SK-N-SH (cell line): ENCODE results near the gene CBFA2T3. TPM values are rescaled to one million over a fixed set of nuclear protein-coding genes. Genes with fewer than 3 reads are reported as not detected.

ENCODE experiments used
- CTCF ChIA-PET: fragments of 300-600, 350-600 bp; formaldehyde crosslinking; extraction: SDS; loops from one replicate; lab custom pipeline; 2021; lab: Yijun Ruan, JAX
- POLR2A ChIA-PET: fragments of 350-600 bp; sonication (Branson Sonifier 250); formaldehyde crosslinking; extraction: SDS; loops from one replicate; lab custom pipeline; 2020; ENCODE audit warnings: antibody characterized with exemption, inconsistent platforms; lab: Yijun Ruan, JAX
- DNase-seq: peaks from one replicate; pipeline ENCODE4 v3.0.0; 2012
- H2AFZ ChIP-seq: fragments of 200-600 bp; sonication (generic); 2 replicates; pipeline ENCODE4 v1.8.1; 2016; ENCODE audit warnings: antibody characterized with exemption, mild to moderate bottlenecking, low read depth
- H3F3A ChIP-seq: fragments of 200-600 bp; sonication (generic); replicated peaks from 2 replicates; pipeline ENCODE3; 2016; ENCODE audit warnings: antibody characterized with exemption, mild to moderate bottlenecking; ENCODE audit not compliant: insufficient read depth
- H3K27ac ChIP-seq, 2 experiments: fragments of 200-500 bp in 1 of 2; fragments of 200-600 bp in 1 of 2; sonication (Bioruptor generic) in 1 of 2; sonication (generic), shearing (Covaris generic) in 1 of 2; 2 replicates each; pipeline versions ENCODE4 v1.5.1 to v1.6.1; 2014 to 2016; ENCODE audit warnings: low read depth in 2 of 2, inconsistent platforms in 1 of 2, low read length in 1 of 2, mild to moderate bottlenecking in 1 of 2, mixed read lengths in 1 of 2
- H3K27me3 ChIP-seq: fragments of 200-600 bp; sonication (generic), shearing (Covaris generic); 2 replicates; pipeline ENCODE4 v1.6.1; 2016; ENCODE audit warnings: mixed run types; ENCODE audit not compliant: insufficient read depth
- H3K36me3 ChIP-seq, 2 experiments: fragments of 200-500 bp in 1 of 2; fragments of 200-600 bp in 1 of 2; sonication (Bioruptor generic) in 1 of 2; sonication (generic) in 1 of 2; replicated peaks in 1 of 2; 2 replicates each; pipeline versions ENCODE3 to v1.5.1; 2014 to 2016; ENCODE audit warnings: low read length in 1 of 2, mild to moderate bottlenecking in 1 of 2; ENCODE audit not compliant: insufficient read depth in 2 of 2, control insufficient read depth in 1 of 2
- H3K4me1 ChIP-seq, 2 experiments: fragments of 200-500 bp in 1 of 2; fragments of 200-600 bp in 1 of 2; sonication (Bioruptor generic) in 1 of 2; sonication (generic), shearing (Covaris generic) in 1 of 2; 2 replicates each; pipeline versions ENCODE4 v1.5.1 to v1.6.1; 2014 to 2016; ENCODE audit warnings: low read depth in 1 of 2, low read length in 1 of 2, mixed run types in 1 of 2; ENCODE audit not compliant: insufficient read depth in 2 of 2, control insufficient read depth in 1 of 2
- H3K4me2 ChIP-seq: fragments of 200-600 bp; sonication (generic), shearing (Covaris generic); 2 replicates; pipeline ENCODE4 v1.6.1; 2017; ENCODE audit warnings: mixed run types
- H3K4me3 ChIP-seq, 2 experiments: fragments of 200-500 bp in 1 of 2; fragments of 200-600 bp in 1 of 2; sonication (Bioruptor generic) in 1 of 2; sonication (generic), shearing (Covaris generic) in 1 of 2; 2 replicates each; pipeline versions ENCODE4 v1.5.1 to v1.8.1; 2014 to 2016; ENCODE audit warnings: low read depth in 2 of 2, inconsistent platforms in 1 of 2, low read length in 1 of 2, mild to moderate bottlenecking in 1 of 2, mixed read lengths in 1 of 2, moderate library complexity in 1 of 2
- H3K79me2 ChIP-seq: fragments of 200-600 bp; sonication (generic); 2 replicates; pipeline ENCODE4 v1.8.1; 2017; ENCODE audit warnings: mild to moderate bottlenecking; ENCODE audit not compliant: insufficient read depth
- H3K9ac ChIP-seq: fragments of 200-600 bp; sonication (generic); 2 replicates; pipeline ENCODE4 v1.6.1; 2017; ENCODE audit warnings: mixed run types
- H3K9me2 ChIP-seq: fragments of 200-600 bp; sonication (generic); 2 replicates; pipeline ENCODE4 v1.6.1; 2017; ENCODE audit warnings: mixed run types
- H3K9me3 ChIP-seq: fragments of 200-600 bp; sonication (generic); 2 replicates; pipeline ENCODE4 v1.6.1; 2017; ENCODE audit warnings: mixed run types, mild to moderate bottlenecking, moderate library complexity
- H4K20me1 ChIP-seq: fragments of 200-600 bp; sonication (generic); 2 replicates; pipeline ENCODE4 v1.6.1; 2017; ENCODE audit warnings: mild to moderate bottlenecking, mixed run types; ENCODE audit not compliant: insufficient read depth
- ELF1 ChIP-seq: IDR thresholded peaks from 2 replicates; pipeline ENCODE4 v1.4.0; 2012
- EP300 ChIP-seq, 2 experiments: IDR thresholded peaks; 2 replicates each; pipeline versions ENCODE4 v1.4.0 to v1.6.1; 2012; ENCODE audit warnings: borderline replicate concordance in 1 of 2, low read depth in 1 of 2, low read length in 1 of 2
- EZH2phosphoT487 ChIP-seq: fragments of 200-600 bp; sonication (generic); IDR thresholded peaks from 2 replicates; pipeline ENCODE4 v1.6.1; 2017; ENCODE audit warnings: low read depth, mixed run types, mild to moderate bottlenecking, antibody characterized with exemption, moderate library complexity, borderline replicate concordance
- FOXJ3 ChIP-seq: sonication (generic); formaldehyde crosslinking; IDR thresholded peaks from 2 replicates; pipeline ENCODE4 v1.5.1; 2020; ENCODE audit warnings: mild to moderate bottlenecking, missing genetic modification reagents
- GATA2 ChIP-seq: sonication (generic); formaldehyde crosslinking; IDR thresholded peaks from 2 replicates; pipeline ENCODE4 v1.5.0; 2020; ENCODE audit warnings: mild to moderate bottlenecking, missing genetic modification reagents
- JUND ChIP-seq: IDR thresholded peaks from 2 replicates; pipeline ENCODE4 v1.4.0; 2012
- MXI1 ChIP-seq: IDR thresholded peaks from 2 replicates; pipeline ENCODE4 v1.6.1; 2012; ENCODE audit warnings: mild to moderate bottlenecking, low read depth, low read length, improper control_type of control experiment
- NFIC ChIP-seq: IDR thresholded peaks from 2 replicates; pipeline ENCODE4 v1.4.0; 2012; ENCODE audit warnings: borderline replicate concordance
- RAD21 ChIP-seq: IDR thresholded peaks from 2 replicates; pipeline ENCODE4 v1.6.1; 2012; ENCODE audit warnings: mild to moderate bottlenecking, low read length
- RXRA ChIP-seq: IDR thresholded peaks from 2 replicates; pipeline ENCODE4 v1.4.0; 2012; ENCODE audit warnings: low read depth, mild to moderate bottlenecking, borderline replicate concordance
- SIN3A ChIP-seq: IDR thresholded peaks from 2 replicates; pipeline ENCODE4 v1.6.1; 2012; ENCODE audit warnings: low read depth, mild to moderate bottlenecking, low read length, moderate library complexity, borderline replicate concordance
- SMC3 ChIP-seq: IDR thresholded peaks from 2 replicates; pipeline ENCODE4 v1.6.1; 2012; ENCODE audit warnings: low read depth, low read length, improper control_type of control experiment
- TAF1 ChIP-seq: IDR thresholded peaks from 2 replicates; pipeline ENCODE4 v1.6.1; 2012; ENCODE audit warnings: low read depth, mild to moderate bottlenecking, low read length, moderate library complexity, borderline replicate concordance
- TCF12 ChIP-seq: IDR thresholded peaks from 2 replicates; pipeline ENCODE4 v1.4.0; 2012
- TEAD4 ChIP-seq: IDR thresholded peaks from 2 replicates; pipeline ENCODE4 v1.4.0; 2012; ENCODE audit warnings: mild to moderate bottlenecking, borderline replicate concordance; ENCODE audit not compliant: insufficient read depth
- WGBS: methylation state at CpG from one replicate; pipeline ENCODE4 v1.1.6; 2017; ENCODE audit warnings: low lambda C conversion rate; 5-methylcytosine and 5-hydroxymethylcytosine counted together
- polyA plus RNA-seq, 3 experiments: library from polyadenylated mRNA; depleted of rRNA; stranded (reverse); fragments of >200 nt; gene quantifications; 2 replicates each; pipeline ENCODE4 v1.2.3, GENCODE V29; 2012
- TF ChIP-seq, protein P1 (sequence below): fragments of 150-350 bp; IDR thresholded peaks from 2 replicates; pipeline ENCODE4 v1.6.1; 2017; ENCODE audit warnings: antibody characterized with exemption, low read length, low read depth, borderline replicate concordance
- TF ChIP-seq, protein P2 (sequence below): fragments of 200-600 bp; sonication (generic); IDR thresholded peaks from 2 replicates; pipeline ENCODE4 v1.6.1; 2017; ENCODE audit warnings: antibody characterized with exemption, mild to moderate bottlenecking, moderate library complexity
- TF ChIP-seq, protein P3 (sequence below): IDR thresholded peaks from 2 replicates; pipeline ENCODE4 v1.4.0; 2012; ENCODE audit warnings: low read depth, borderline replicate concordance
- TF ChIP-seq, protein P4 (sequence below): fragments of 150-350 bp; IDR thresholded peaks from 2 replicates; pipeline ENCODE4 v1.6.1; 2016; ENCODE audit warnings: mild to moderate bottlenecking, low read depth, low read length
- TF ChIP-seq, protein P5 (sequence below): IDR thresholded peaks from 2 replicates; pipeline ENCODE4; 2012

CBFA2T3 gene
- polyA plus RNA-seq, 1 of the 3 experiments (the other 2 are of a cell fraction) = not detected

DNA sequence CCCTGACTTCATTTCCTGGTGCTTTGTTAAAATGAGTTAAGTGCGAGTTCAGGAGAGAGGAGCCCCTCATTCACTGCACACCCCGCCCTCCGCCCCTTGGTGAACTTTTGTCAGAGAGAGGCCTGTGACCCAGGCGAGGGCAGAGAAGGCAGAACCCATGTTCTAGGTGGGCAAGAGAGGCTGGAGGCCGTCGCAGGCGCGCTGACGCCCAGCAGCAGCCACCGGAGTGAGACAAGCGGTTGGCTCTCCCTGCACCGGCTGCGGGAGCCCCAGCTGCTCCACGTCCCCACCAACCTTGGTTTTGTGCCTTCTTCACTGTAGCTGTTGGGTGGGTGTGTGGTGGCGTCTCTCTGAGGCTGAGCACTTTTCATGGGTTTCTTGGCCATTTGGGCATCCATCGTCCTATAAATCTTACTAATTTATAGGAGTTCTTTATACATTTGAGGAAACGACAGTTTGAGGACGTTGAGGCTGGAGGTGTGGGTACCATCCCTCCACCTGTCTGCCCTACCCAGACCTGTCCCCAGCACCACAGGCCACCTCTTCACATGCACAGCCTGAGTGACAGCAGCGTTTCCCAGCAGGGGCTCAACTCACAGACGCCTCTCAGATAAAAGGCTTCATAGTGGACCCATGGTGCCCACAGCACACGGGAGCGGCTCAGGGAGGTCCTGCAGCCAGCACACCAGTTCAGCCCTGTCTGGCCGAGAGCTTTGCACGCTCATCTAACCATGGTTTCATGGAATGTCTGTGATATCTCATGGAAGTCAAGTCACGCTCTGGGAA is 45.2 kb upstream of the CBFA2T3 start:
- ChIA-PET POLR2A (no interaction called here), CTCF (interaction anchor here (0.6 kb wide), 1 partner anchor 228 kb away, joined by 4 read pairs; no protein-coding TSS in a partner anchor)
- TF ChIP-seq, protein P1, sequence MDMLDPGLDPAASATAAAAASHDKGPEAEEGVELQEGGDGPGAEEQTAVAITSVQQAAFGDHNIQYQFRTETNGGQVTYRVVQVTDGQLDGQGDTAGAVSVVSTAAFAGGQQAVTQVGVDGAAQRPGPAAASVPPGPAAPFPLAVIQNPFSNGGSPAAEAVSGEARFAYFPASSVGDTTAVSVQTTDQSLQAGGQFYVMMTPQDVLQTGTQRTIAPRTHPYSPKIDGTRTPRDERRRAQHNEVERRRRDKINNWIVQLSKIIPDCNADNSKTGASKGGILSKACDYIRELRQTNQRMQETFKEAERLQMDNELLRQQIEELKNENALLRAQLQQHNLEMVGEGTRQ = no peak
- TF ChIP-seq NFIC = no peak
- no peak for TF ChIP-seq SIN3A
- TF ChIP-seq MXI1 = no peak
- TF ChIP-seq RAD21 = no peak
- TF ChIP-seq, protein P2, sequence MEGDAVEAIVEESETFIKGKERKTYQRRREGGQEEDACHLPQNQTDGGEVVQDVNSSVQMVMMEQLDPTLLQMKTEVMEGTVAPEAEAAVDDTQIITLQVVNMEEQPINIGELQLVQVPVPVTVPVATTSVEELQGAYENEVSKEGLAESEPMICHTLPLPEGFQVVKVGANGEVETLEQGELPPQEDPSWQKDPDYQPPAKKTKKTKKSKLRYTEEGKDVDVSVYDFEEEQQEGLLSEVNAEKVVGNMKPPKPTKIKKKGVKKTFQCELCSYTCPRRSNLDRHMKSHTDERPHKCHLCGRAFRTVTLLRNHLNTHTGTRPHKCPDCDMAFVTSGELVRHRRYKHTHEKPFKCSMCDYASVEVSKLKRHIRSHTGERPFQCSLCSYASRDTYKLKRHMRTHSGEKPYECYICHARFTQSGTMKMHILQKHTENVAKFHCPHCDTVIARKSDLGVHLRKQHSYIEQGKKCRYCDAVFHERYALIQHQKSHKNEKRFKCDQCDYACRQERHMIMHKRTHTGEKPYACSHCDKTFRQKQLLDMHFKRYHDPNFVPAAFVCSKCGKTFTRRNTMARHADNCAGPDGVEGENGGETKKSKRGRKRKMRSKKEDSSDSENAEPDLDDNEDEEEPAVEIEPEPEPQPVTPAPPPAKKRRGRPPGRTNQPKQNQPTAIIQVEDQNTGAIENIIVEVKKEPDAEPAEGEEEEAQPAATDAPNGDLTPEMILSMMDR = no peak
- TF ChIP-seq GATA2 (CRISPR knock-in tag) = no peak
- no peak for TF ChIP-seq RXRA
- TF ChIP-seq JUND = no peak
- TF ChIP-seq TAF1 = no peak
- TF ChIP-seq, protein P3, sequence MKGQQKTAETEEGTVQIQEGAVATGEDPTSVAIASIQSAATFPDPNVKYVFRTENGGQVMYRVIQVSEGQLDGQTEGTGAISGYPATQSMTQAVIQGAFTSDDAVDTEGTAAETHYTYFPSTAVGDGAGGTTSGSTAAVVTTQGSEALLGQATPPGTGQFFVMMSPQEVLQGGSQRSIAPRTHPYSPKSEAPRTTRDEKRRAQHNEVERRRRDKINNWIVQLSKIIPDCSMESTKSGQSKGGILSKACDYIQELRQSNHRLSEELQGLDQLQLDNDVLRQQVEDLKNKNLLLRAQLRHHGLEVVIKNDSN = no peak
- no peak for TF ChIP-seq TEAD4
- no peak for TF ChIP-seq EP300 (IDR thresholded peaks at IDR 0.05; ENCODE audit: borderline replicate concordance in 1 of 2, low read depth in 1 of 2, low read length in 1 of 2)
- TF ChIP-seq, protein P4, sequence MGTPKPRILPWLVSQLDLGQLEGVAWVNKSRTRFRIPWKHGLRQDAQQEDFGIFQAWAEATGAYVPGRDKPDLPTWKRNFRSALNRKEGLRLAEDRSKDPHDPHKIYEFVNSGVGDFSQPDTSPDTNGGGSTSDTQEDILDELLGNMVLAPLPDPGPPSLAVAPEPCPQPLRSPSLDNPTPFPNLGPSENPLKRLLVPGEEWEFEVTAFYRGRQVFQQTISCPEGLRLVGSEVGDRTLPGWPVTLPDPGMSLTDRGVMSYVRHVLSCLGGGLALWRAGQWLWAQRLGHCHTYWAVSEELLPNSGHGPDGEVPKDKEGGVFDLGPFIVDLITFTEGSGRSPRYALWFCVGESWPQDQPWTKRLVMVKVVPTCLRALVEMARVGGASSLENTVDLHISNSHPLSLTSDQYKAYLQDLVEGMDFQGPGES = no peak
- no peak for TF ChIP-seq ELF1
- no peak for TF ChIP-seq EZH2phosphoT487
- TF ChIP-seq SMC3 = no peak
- TF ChIP-seq, protein P5, sequence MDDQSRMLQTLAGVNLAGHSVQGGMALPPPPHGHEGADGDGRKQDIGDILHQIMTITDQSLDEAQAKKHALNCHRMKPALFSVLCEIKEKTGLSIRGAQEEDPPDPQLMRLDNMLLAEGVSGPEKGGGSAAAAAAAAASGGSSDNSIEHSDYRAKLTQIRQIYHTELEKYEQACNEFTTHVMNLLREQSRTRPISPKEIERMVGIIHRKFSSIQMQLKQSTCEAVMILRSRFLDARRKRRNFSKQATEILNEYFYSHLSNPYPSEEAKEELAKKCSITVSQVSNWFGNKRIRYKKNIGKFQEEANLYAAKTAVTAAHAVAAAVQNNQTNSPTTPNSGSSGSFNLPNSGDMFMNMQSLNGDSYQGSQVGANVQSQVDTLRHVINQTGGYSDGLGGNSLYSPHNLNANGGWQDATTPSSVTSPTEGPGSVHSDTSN = no peak
- TF ChIP-seq TCF12 = no peak
- no peak for TF ChIP-seq FOXJ3
- Histone ChIP-seq H3K9me3 (0 out of 2 replicates have a peak, but pooled peaks cover 13% of the 10 kb centered on the region), H3F3A (no peaks in the 10 kb centered on the region), H3K4me2 (no peak overlapping the region), H3K27me3 (peaks cover 11% of the 10 kb centered on the region; the same call in 1 of the 2 replicates), H3K9ac (no peak overlapping the region), H3K27ac (no peak overlapping the region), H3K9me2 (no peaks in the 10 kb centered on the region), H3K4me3 (no peak overlapping the region), H4K20me1 (no peaks in the 10 kb centered on the region), H3K36me3 (no peaks in the 10 kb centered on the region), H3K79me2 (no peaks in the 10 kb centered on the region), H3K4me1 (no peaks in the 10 kb centered on the region), H2AFZ (no peak overlapping the region)
- 22% methylated on average over 8 of the region's 25 CpGs for WGBS
- DNase-seq = no peak
